NB4 (cell line): ENCODE data around the gene B3GLCT.

Source experiments
- POLR2A ChIP-seq: IDR thresholded peaks from 2 replicates; pipeline ENCODE4 v1.6.1; 2011; ENCODE audit warnings: mild to moderate bottlenecking; ENCODE audit not compliant: insufficient read length; ENCODE audit errors: extremely low read depth
- TF ChIP-seq, protein P1 (sequence below): IDR thresholded peaks from one replicate; pipeline ENCODE4 v1.5.1; 2012; ENCODE audit warnings: low read depth, low read length

GRCh38 chr13:31179241-31179640 lies 20.5 kb upstream of the B3GLCT start:
- TF ChIP-seq POLR2A: no peak
- TF ChIP-seq, protein P1, sequence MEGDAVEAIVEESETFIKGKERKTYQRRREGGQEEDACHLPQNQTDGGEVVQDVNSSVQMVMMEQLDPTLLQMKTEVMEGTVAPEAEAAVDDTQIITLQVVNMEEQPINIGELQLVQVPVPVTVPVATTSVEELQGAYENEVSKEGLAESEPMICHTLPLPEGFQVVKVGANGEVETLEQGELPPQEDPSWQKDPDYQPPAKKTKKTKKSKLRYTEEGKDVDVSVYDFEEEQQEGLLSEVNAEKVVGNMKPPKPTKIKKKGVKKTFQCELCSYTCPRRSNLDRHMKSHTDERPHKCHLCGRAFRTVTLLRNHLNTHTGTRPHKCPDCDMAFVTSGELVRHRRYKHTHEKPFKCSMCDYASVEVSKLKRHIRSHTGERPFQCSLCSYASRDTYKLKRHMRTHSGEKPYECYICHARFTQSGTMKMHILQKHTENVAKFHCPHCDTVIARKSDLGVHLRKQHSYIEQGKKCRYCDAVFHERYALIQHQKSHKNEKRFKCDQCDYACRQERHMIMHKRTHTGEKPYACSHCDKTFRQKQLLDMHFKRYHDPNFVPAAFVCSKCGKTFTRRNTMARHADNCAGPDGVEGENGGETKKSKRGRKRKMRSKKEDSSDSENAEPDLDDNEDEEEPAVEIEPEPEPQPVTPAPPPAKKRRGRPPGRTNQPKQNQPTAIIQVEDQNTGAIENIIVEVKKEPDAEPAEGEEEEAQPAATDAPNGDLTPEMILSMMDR: no peak
